Kidney capillary endothelial cell (primary cell): ENCODE results near the gene SLC9A9.

Experiments
- DNase-seq: peaks from one replicate; pipeline ENCODE4 v3.0.0-alpha.2; 2018; ENCODE audit warnings: low spot score

SLC9A9 gene

GRCh38 chr3:143506190-143506589 is 342.1 kb downstream of the SLC9A9 start:
- DNase-seq: no peak

- DNase-seq: no peak
These were observed 344.9 kb downstream of the SLC9A9 start for GRCh38 chr3:143503325-143503885.

GRCh38 chr3:143502081-143502480 is 346.2 kb downstream of the SLC9A9 start:
- no peak for DNase-seq

GRCh38 chr3:143497382-143497781 is 350.9 kb downstream of the SLC9A9 start:
- no peak for DNase-seq

GRCh38 chr3:143496191-143496590 is 352.1 kb downstream of the SLC9A9 start:
- DNase-seq: no peak

- no peak for DNase-seq
These were observed 352.7 kb downstream of the SLC9A9 start for GRCh38 chr3:143495527-143495926.

- no peak for DNase-seq
These were observed 361.7 kb downstream of the SLC9A9 start for GRCh38 chr3:143486611-143487010.

GRCh38 chr3:143484846-143485512 is 363.3 kb downstream of the SLC9A9 start:
- DNase-seq: no peak

GRCh38 chr3:143483214-143483613 is 365.1 kb downstream of the SLC9A9 start:
- DNase-seq: no peak

- no peak for DNase-seq
These were observed 365.9 kb downstream of the SLC9A9 start for GRCh38 chr3:143482106-143483088.

- DNase-seq: peak; percentile 25
These were observed 367.9 kb downstream of the SLC9A9 start for GRCh38 chr3:143480344-143480743.

- DNase-seq: no peak
These were observed 368.5 kb downstream of the SLC9A9 start for GRCh38 chr3:143479727-143480126.

- no peak for DNase-seq
These were observed 370.1 kb downstream of the SLC9A9 start for GRCh38 chr3:143478115-143478693.

- no peak for DNase-seq
These were observed 371.2 kb downstream of the SLC9A9 start for GRCh38 chr3:143476965-143477640.

GRCh38 chr3:143475981-143476380 is 372.3 kb downstream of the SLC9A9 start:
- no peak for DNase-seq

GRCh38 chr3:143472731-143473523 is 375.3 kb downstream of the SLC9A9 start:
- no peak for DNase-seq

- no peak for DNase-seq
These were observed 376.6 kb downstream of the SLC9A9 start for GRCh38 chr3:143471705-143472104.

GRCh38 chr3:143469159-143469558 is 379.1 kb downstream of the SLC9A9 start:
- no peak for DNase-seq

- no peak for DNase-seq
These were observed 382.6 kb downstream of the SLC9A9 start for GRCh38 chr3:143465666-143466065.

GRCh38 chr3:143464850-143465249 is 383.4 kb downstream of the SLC9A9 start:
- DNase-seq: no peak

- no peak for DNase-seq
These were observed 392.8 kb downstream of the SLC9A9 start for GRCh38 chr3:143455480-143455879.
